ENCODE results near the gene ELAVL3.
"Not testable (repeated sequence)": the region's sequence is repeated elsewhere in the genome, so short reads cannot be mapped to it uniquely, and the experiment has no call there.

The ELAVL3 gene

DNA sequence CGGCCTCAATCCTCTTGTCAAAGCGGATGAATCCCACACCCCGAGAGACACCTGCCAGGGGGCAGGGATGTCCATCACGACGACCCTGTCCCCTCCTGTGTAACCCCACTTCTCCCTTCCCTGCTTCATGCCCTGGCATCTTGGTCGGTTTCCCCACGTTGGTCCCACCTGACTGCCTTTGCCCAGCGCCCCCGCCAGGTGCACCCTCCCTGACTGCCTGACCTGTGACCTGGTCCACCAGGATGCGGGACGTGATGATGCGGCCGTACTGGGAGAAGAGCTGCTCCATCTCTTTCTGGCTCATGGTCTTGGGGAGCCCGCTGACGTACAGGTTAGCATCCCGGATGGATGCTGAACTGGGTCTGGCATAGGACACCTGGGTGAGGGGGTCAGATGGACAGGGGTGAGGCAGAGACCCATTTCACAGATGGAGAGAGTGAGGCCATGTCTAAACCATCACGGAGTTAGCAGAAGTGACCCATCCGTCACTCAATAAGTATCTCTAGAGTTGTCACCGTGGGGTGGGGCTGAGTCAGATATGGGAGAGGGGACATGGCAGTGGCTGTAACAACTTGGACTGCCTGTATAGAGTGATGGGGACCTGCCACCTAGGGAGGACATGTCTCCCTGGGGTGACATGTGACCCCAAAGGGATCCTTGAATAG, 22.5 kb downstream of the ELAVL3 start:
- DNase-seq (ENCODE audit: low read depth): no peak
- TF ChIP-seq, protein P1, sequence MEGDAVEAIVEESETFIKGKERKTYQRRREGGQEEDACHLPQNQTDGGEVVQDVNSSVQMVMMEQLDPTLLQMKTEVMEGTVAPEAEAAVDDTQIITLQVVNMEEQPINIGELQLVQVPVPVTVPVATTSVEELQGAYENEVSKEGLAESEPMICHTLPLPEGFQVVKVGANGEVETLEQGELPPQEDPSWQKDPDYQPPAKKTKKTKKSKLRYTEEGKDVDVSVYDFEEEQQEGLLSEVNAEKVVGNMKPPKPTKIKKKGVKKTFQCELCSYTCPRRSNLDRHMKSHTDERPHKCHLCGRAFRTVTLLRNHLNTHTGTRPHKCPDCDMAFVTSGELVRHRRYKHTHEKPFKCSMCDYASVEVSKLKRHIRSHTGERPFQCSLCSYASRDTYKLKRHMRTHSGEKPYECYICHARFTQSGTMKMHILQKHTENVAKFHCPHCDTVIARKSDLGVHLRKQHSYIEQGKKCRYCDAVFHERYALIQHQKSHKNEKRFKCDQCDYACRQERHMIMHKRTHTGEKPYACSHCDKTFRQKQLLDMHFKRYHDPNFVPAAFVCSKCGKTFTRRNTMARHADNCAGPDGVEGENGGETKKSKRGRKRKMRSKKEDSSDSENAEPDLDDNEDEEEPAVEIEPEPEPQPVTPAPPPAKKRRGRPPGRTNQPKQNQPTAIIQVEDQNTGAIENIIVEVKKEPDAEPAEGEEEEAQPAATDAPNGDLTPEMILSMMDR (IDR thresholded peaks at IDR 0.05; ENCODE audit: control insufficient read depth, insufficient read depth, low read depth, low read length, missing control alignments): no peak
- H3K4me3 ChIP-seq (ENCODE audit: control insufficient read depth, low read depth, low read length): no peak overlapping the region

DNA sequence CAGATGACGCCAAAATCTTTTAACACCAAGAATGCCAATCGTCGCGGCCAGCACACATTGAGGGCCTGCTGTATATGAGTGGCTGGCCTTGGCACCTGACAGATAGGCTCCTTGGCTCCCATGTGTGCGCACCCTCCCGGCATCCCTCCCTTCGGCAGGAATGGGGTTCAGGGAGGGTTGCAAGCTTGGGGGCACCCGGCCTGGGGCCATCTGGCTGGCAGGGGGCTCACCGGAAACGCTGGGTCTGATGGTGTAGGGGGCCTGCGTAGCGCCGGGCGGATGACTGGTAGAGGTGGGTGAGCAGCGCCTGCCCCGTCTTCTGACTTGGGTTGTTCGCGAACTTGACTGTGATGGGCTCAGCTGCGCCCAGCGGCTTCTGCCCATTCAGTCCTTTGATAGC, 23.0 kb downstream of the ELAVL3 start:
- H3K4me3 ChIP-seq (ENCODE audit: control insufficient read depth, low read depth, low read length): no peak overlapping the region
- TF ChIP-seq, protein P1 (IDR thresholded peaks at IDR 0.05; ENCODE audit: control insufficient read depth, insufficient read depth, low read depth, low read length, missing control alignments): no peak

DNA sequence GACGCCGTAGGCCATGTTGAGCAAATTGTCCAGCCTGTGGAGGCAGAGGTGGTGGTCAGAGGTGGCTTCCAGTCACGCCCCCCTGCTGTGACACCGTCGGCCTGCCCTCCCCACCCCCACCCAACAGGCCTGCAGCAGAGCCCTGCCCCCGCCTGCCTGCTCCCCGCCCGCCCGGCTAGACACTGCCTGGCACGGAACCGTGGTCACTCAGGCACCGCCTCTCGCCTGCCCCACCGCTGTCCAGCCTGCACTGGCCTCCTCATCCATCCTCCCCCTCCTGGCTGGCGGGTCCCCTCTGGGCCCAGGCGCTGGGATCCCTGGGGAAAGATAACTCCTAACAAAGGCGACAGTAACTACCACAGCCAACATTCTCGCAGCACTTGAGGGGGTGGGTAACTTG, 23.7 kb downstream of the ELAVL3 start:
- no peak for DNase-seq (ENCODE audit: low read depth)
- H3K4me3 ChIP-seq (ENCODE audit: control insufficient read depth, low read depth, low read length): no peak overlapping the region
- TF ChIP-seq, protein P1 (IDR thresholded peaks at IDR 0.05; ENCODE audit: control insufficient read depth, insufficient read depth, low read depth, low read length, missing control alignments): no peak

More for the DNA sequence above, 23.0 kb downstream of the ELAVL3 start:
- no peak for DNase-seq (ENCODE audit: low read depth)

DNA sequence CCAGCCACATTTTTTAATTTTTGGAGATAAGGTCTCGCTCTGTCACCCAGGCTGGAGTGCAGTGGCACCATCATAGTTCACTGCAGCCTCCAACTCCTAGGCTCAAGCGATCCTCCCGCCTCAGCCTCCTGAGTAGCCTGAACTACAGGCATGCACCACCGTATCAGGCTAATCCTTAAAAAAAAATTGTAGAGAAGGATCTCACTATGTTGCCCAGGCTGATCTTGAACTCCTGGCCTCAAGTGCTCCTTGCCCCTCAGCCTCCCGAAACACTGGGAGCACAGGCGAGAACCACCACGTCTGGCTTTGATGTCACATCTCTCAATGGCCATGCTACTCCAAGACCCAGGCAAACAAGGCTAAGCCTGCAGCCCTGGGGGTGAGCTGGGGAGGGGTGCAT, 24.2 kb downstream of the ELAVL3 start:
- TF ChIP-seq, protein P1 (IDR thresholded peaks at IDR 0.05; ENCODE audit: control insufficient read depth, insufficient read depth, low read depth, low read length, missing control alignments): no peak
- no peak for DNase-seq (ENCODE audit: low read depth)
- no peak overlapping the region for H3K4me3 ChIP-seq (ENCODE audit: control insufficient read depth, low read depth, low read length)

DNA sequence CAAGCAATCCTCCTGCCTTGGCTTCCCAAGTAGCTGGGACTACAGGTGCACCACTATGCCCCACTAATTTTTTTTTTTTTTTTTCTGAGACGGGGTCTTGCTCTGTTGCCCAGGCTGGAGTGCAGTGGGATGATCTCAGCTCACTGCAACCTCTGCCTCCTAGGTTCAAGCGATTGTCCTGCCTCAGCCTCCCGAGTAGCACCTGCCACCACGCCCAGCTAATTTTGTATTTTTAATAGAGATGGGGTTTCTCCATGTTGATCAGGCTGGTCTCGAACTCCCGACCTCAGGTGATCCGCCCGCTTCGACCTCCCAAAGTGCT, 25.7 kb downstream of the ELAVL3 start:
- not testable (repeated sequence) for H3K4me3 ChIP-seq (ENCODE audit: control insufficient read depth, low read depth, low read length); DNase-seq (ENCODE audit: low read depth)

DNA sequence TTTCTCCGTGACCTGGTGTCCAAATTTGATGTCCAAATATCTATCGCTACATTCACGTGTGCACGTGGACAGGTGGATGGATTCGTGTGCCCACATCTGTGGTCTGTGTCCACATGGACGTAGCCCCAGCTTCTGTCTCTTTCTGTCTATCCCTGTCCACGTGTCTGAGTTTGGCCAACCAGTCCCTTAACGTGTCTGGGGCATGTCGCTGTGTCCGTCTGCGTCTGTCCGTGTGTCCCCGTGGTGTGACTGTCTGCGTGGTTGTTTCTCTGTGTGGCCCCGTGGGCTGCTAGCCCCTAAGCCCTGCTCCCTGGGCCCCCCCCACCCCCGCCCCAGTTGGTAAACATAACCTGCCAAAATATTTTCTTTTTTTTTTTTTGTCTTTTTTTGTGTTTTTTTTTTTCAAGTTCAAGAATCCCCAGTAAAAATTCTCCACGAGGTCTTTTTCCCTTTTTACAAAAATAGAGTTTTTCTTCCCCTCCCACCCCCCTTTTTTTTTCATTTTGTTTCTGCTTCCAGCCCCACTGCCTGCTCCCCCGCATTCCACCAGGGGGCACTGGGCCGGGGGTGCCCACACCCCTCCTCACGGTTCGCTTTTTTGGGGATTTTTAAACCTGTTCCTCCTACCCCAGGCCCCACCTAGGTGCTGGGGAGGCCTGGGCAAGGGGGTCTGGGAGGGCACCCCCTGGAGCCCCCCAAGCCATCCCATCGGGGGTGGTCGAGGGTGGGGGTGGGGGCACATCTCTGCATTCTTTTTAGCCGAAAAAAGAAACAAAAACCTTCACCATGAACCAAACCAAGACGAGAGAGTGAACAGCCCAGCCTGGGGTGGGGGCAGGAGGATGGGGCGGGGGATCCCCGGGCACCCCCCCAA, 27.1 kb downstream of the ELAVL3 start:
- TF ChIP-seq, protein P1 (IDR thresholded peaks at IDR 0.05; ENCODE audit: control insufficient read depth, insufficient read depth, low read depth, low read length, missing control alignments): peak; percentile 33
- no peak overlapping the region for H3K4me3 ChIP-seq (ENCODE audit: control insufficient read depth, low read depth, low read length)
- DNase-seq (ENCODE audit: low read depth): no peak

DNA sequence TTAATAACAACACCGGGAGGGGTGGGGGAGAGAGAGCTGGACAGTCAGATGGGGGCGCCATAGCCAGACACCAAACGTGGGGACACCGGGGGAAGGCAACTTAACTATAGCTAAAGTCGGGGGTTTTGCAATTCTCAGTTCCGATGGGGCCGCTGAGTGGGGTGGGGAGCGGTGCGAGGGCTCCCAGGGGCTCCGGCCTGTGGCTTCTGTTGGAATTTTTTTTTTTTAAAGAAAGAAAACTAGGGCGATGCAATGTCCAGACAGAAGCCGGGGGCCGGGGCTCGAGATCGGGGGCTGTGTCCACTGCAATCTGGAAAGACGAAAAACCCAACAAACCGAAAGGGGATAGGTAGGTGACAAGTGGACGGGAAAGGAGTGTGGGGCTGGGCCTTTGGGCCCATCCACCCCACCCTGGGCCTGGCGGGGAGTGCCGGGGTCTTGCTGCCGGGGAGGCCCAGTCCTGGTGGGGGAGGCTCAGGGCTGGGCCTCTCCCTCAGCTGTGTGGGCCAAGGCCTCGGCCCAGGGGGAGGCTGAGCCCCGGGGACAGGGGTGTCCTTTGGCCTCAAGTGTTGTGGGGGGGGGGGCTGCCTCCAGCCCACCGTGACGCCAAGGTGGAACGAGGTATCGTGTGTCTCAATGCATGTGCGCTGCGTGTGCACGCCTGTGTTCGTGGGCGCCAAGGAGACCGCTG, 28.1 kb downstream of the ELAVL3 start:
- TF ChIP-seq, protein P1 (IDR thresholded peaks at IDR 0.05; ENCODE audit: control insufficient read depth, insufficient read depth, low read depth, low read length, missing control alignments): no peak
- H3K4me3 ChIP-seq (ENCODE audit: control insufficient read depth, low read depth, low read length): no peak overlapping the region
- DNase-seq (ENCODE audit: low read depth): no peak

Data from AG09309 (cell line).